Body of pancreas (tissue), 4 donors: ENCODE data around the gene TP53INP2. TPM values are rescaled to one million over a fixed set of nuclear protein-coding genes. Genes with fewer than 3 reads are reported as not detected.
"Not testable (repeated sequence)": the region's sequence is repeated elsewhere in the genome, so short reads cannot be mapped to it uniquely, and the experiment has no call there.

Experiments
- ATAC-seq: fragments of 150-250 bp; one replicate; pipeline ENCODE4 v1.9.1; 2016
- DNase-seq, 4 donors: peaks; one replicate each; pipeline ENCODE4 v3.0.0-alpha.2; 2019
- H3K27ac ChIP-seq, 4 donors: fragments of 200-600 bp; sonication (generic); 1 replicate in 3 of 4; 2 replicates in 1 of 4; pipeline versions ENCODE4 v1.5.1 to v1.6.1; 2016 to 2019; ENCODE audit warnings: mild to moderate bottlenecking in 1 of 4, mixed read lengths in 1 of 4, moderate library complexity in 1 of 4
- H3K27me3 ChIP-seq, 2 donors: fragments of 200-600 bp; sonication (generic); one replicate each; pipeline ENCODE4 v1.6.0; 2016; ENCODE audit warnings: mild to moderate bottlenecking in 1 of 2
- H3K36me3 ChIP-seq, 2 donors: fragments of 200-600 bp; sonication (generic); replicated peaks in 1 of 2; 2 replicates each; pipeline ENCODE4 v1.5.1; 2016; ENCODE audit warnings: low read depth in 2 of 2; ENCODE audit not compliant: insufficient read depth in 1 of 2
- H3K4me1 ChIP-seq: fragments of 200-600 bp; sonication (generic); one replicate; pipeline ENCODE4 v1.6.0; 2016
- H3K4me3 ChIP-seq, 2 donors: fragments of 200-600 bp; sonication (generic); 1 replicate in 1 of 2; 2 replicates in 1 of 2; pipeline ENCODE4 v1.5.1; 2016 to 2019
- H3K9me3 ChIP-seq, 3 donors: fragments of 200-600 bp; sonication (generic); 1 replicate in 2 of 3; 2 replicates in 1 of 3; pipeline ENCODE4 v1.5.1; 2016
- CTCF ChIP-seq, 7 experiments: fragments of 450-650 bp in 4 of 7; fragments of 200-600 bp in 3 of 7; sonication (generic) in 3 of 7; IDR thresholded peaks; one replicate each; pipeline ENCODE4 v1.5.1; 2016 to 2019; ENCODE audit warnings: antibody characterized with exemption in 7 of 7
- POLR2A ChIP-seq, 3 donors: fragments of 450-650 bp; IDR thresholded peaks; one replicate each; pipeline ENCODE4 v1.6.1; 2016; ENCODE audit warnings: antibody characterized with exemption in 3 of 3, mild to moderate bottlenecking in 2 of 3
- WGBS, 2 donors: methylation state at CpG; one replicate each; pipeline ENCODE4 v1.1.5; 2017; 5-methylcytosine and 5-hydroxymethylcytosine counted together
- intact Hi-C: fragments of 100-400 bp; cut with DNase I; formaldehyde crosslinking; loops from one replicate; pipeline ENCODE4 v1.15.1; 2023
- total RNA-seq, 2 donors: library from RNA; depleted of rRNA; stranded (reverse); fragments of >200 nt; gene quantifications; one replicate each; pipeline ENCODE4 v1.1.0, GENCODE V29; 2016

TP53INP2 gene, protein sequence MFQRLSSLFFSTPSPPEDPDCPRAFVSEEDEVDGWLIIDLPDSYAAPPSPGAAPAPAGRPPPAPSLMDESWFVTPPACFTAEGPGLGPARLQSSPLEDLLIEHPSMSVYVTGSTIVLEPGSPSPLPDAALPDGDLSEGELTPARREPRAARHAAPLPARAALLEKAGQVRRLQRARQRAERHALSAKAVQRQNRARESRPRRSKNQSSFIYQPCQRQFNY
- total RNA-seq: 10 to 100 TPM in 1 of 2 donors, 1 to 10 TPM in 1; 3.4 to 12.2 TPM

DNA sequence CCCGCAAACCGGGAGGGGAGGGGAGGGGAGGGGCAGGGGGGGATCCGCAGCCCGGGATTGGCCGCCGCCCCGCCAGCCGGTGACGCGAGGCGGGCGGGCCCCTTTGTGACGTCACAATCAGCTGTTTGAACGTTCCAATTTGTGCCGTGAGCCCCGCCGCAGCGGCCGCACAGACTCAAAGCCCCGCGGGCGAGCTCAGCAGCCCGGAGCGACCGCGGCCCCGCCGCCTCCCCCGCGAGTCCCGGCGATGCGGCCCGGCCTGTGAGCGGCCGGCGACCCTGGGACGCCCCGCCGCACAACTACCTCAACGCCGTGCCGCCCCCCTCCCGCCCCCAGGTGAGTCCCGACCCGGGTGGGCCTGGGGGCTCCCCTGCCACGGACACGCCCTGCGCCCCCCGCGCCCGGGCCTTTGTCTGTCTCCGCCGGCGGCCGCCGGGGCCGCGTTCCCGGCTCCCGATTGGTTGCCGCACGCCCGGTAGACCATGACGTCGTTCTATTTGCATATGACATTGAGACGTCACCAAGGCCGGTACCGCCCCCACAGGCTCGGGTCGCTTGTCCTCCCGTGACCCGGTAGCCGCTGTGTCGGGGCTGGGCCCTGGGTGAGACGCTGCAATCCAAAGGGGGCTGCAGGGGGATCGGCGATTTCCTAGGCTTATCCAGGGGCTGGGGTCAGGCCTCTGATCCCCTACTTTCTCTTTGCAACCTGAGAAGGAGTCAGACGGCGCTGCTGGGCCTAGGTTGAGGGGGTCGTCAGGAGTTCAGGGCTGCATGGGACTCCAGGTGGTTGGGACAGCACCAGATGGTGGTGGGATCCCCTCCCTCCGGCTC is at the start of gene TP53INP2:
Gene TP53INP2, plus strand, starts transcription at position 168 of the 831 bp plus-strand sequence. CDS start 4,396 bp downstream, outside the sequence.
- Histone ChIP-seq H3K27ac (peak within 1 kb of the TSS; percentile 97 to 100 (median 99)), H3K9me3 (no peaks in the 10 kb centered on the region), H3K4me1 (peaks cover 31% of the 10 kb centered on the region), H3K27me3 (no peaks in the 10 kb centered on the region), H3K36me3 (no peaks in the 10 kb centered on the region), H3K4me3 (peak within 1 kb of the TSS; percentile 58 to 59)
- TF ChIP-seq CTCF (IDR thresholded peaks at IDR 0.05): peak in 1 of 7 experiments; percentile 1
- TF ChIP-seq POLR2A (IDR thresholded peaks at IDR 0.05): peak; percentile 62 to 85 (median 72)
- intact Hi-C loops: no loop called here
- peak; percentile 94 to 97 (median 96) for DNase-seq
- ATAC-seq: peak; percentile 85
- WGBS, 2 donors: 2% methylated on average over 80 of the region's 82 CpGs; no CpG with 5 or more reads in 1 of the 2 donors

DNA sequence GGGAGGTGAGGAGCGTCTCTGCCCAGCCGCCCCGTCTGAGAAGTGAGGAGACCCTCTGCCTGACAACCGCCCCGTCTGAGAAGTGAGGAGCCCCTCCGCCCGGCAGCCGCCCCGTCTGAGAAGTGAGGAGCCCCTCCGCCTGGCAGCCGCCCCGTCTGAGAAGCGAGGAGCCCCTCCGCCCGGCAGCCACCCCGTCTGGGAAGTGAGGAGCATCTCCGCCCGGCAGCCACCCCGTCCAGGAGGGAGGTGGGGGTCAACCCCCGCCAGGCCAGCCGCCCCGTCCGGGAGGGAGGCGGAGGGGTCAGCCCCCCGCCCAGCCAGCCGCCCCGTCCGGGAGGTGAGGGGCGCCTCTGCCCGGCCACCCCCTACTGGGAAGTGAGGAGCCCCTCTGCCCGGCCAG is 45.5 kb upstream of the TP53INP2 start:
- H3K27ac ChIP-seq, H3K36me3 ChIP-seq, intact Hi-C loops, ATAC-seq, H3K9me3 ChIP-seq, H3K27me3 ChIP-seq, H3K4me3 ChIP-seq, H3K4me1 ChIP-seq, DNase-seq: not testable (repeated sequence)
- no CpG with 5 or more reads among the region's 31 CpGs for WGBS, 2 donors

DNA sequence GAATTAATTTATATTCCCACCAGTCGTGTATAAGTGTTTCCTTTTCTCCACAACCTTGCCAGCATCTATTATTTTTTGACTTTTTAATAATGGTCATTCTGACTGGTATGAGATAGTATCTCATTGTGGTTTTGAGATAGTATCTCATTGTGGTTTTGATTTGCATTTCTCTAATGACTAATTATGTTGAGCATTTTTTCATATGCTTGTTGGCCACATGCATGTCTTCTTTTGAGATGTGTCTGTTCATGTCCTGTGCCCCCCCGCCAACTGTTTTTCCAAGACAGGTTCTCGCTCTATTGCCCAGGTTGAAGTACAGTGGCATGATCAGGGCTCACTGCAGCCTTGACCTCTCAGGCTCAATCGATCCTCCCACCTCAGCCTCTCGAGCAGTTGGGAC is 42.3 kb upstream of the TP53INP2 start:
- H3K36me3 ChIP-seq, DNase-seq, H3K27me3 ChIP-seq, H3K27ac ChIP-seq, ATAC-seq, intact Hi-C loops, H3K4me1 ChIP-seq, H3K4me3 ChIP-seq, H3K9me3 ChIP-seq: not testable (repeated sequence)
- 81 to 84% methylated on average over 5 of the region's 5 CpGs for WGBS, 2 donors

- no peak for ATAC-seq
- Histone ChIP-seq H3K27me3 (no peaks in the 10 kb centered on the region), H3K27ac (no peak overlapping the region), H3K4me1 (no peaks in the 10 kb centered on the region), H3K36me3 (no peaks in the 10 kb centered on the region), H3K9me3 (no peaks in the 10 kb centered on the region), H3K4me3 (no peak overlapping the region)
- intact Hi-C loops: no loop called here
- TF ChIP-seq POLR2A (IDR thresholded peaks at IDR 0.05): no peak
- TF ChIP-seq CTCF (IDR thresholded peaks at IDR 0.05): no peak
- WGBS, 2 donors: 89 to 93% methylated on average over 5 of the region's 5 CpGs
- DNase-seq: no peak
Measured at GRCh38 chr20:34663213-34663943, 40.8 kb upstream of the TP53INP2 start.

GRCh38 chr20:34664751-34665150 is 39.4 kb upstream of the TP53INP2 start:
- H3K4me3 ChIP-seq, H3K4me1 ChIP-seq, H3K27me3 ChIP-seq, ATAC-seq, H3K9me3 ChIP-seq, intact Hi-C loops, H3K36me3 ChIP-seq, H3K27ac ChIP-seq, DNase-seq: not testable (repeated sequence)
- 97 to 98% methylated on average over 7 of the region's 7 CpGs for WGBS, 2 donors

- WGBS, 2 donors: 100% methylated on average over 1 of the region's 1 CpG
- intact Hi-C loops: no loop called here
- H3K27ac ChIP-seq: no peak overlapping the region
- ATAC-seq (no peak), DNase-seq (no peak)
- H3K36me3 ChIP-seq: no peaks in the 10 kb centered on the region
- no peaks in the 10 kb centered on the region for H3K9me3 ChIP-seq
- H3K4me1 ChIP-seq: no peaks in the 10 kb centered on the region
- H3K27me3 ChIP-seq: no peaks in the 10 kb centered on the region
- TF ChIP-seq CTCF (IDR thresholded peaks at IDR 0.05) (no peak), POLR2A (IDR thresholded peaks at IDR 0.05) (no peak)
- H3K4me3 ChIP-seq: no peak overlapping the region
Measured at GRCh38 chr20:34669094-34669493, 35.0 kb upstream of the TP53INP2 start.
